ENCODE results near the gene KCNH2. TPM values are rescaled to one million over a fixed set of nuclear protein-coding genes. Genes with fewer than 3 reads are reported as not detected.

The KCNH2 gene
- total RNA-seq, 4 donors from 2014 or later, result 0.70 TPM; not detected in 3

DNA sequence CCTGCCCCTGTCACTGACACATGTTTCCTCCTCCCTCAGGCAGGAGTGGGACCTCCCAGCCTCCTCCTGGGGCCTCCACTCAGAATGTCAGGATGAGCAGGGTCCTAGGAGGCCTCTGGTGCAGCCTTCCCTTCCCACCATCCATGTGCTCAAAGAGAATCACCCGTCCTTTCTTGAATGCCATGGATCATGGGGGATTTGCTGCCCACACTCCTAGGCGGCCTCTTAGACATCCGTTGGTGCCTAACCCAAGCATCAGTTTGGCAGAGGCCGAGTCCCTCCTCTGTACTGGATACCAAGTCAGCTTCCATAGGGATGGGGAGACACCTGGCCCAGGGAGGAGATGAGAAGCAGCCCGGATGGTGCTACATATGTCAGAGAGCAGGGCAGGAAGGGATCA lies 19.7 kb upstream of the KCNH2 start:
- Histone ChIP-seq H3K27ac (no peak overlapping the region), H3K27me3 (peaks cover 4% of the 10 kb centered on the region), H3K36me3 (no peaks in the 10 kb centered on the region), H3K4me3 (no peak overlapping the region), H3K9me3 (no peaks in the 10 kb centered on the region), H3K4me1 (peaks cover 9% of the 10 kb centered on the region)
- TF ChIP-seq, protein P1, sequence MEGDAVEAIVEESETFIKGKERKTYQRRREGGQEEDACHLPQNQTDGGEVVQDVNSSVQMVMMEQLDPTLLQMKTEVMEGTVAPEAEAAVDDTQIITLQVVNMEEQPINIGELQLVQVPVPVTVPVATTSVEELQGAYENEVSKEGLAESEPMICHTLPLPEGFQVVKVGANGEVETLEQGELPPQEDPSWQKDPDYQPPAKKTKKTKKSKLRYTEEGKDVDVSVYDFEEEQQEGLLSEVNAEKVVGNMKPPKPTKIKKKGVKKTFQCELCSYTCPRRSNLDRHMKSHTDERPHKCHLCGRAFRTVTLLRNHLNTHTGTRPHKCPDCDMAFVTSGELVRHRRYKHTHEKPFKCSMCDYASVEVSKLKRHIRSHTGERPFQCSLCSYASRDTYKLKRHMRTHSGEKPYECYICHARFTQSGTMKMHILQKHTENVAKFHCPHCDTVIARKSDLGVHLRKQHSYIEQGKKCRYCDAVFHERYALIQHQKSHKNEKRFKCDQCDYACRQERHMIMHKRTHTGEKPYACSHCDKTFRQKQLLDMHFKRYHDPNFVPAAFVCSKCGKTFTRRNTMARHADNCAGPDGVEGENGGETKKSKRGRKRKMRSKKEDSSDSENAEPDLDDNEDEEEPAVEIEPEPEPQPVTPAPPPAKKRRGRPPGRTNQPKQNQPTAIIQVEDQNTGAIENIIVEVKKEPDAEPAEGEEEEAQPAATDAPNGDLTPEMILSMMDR (IDR thresholded peaks at IDR 0.05), result no peak
- TF ChIP-seq POLR2AphosphoS5 (IDR thresholded peaks at IDR 0.05) (no peak), POLR2A (IDR thresholded peaks at IDR 0.05) (no peak), EP300 (IDR thresholded peaks at IDR 0.05) (no peak)
- WGBS, result 83% methylated on average over 2 of the region's 5 CpGs
- no peak for DNase-seq (ENCODE audit: low spot score in 2 of 2)

DNA sequence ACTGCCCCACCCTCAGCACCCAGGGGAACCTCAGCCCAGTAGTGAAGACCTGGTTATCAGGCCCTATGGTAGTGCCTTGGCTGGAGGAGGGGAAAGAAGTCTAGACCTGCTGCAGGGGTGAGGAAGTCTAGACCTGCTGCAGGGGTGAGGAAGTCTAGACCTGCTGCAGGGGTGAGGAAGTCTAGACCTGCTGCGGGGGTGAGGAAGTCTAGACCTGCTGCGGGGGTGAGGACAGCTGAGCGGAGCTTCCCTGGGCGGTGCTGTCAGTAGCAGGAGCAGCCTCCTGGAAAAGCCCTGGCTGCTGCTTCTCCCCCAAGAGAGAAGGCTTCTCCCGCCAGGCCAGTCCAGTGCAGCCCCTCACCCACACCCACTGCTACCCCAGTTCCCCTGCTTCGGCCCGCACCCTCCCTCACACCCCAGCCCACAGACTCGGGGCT lies 19.0 kb upstream of the KCNH2 start:
- no peak for TF ChIP-seq EP300 (IDR thresholded peaks at IDR 0.05)
- no peak for TF ChIP-seq POLR2A (IDR thresholded peaks at IDR 0.05)
- TF ChIP-seq, protein P1 (IDR thresholded peaks at IDR 0.05), result no peak
- no peak for TF ChIP-seq POLR2AphosphoS5 (IDR thresholded peaks at IDR 0.05)

DNA sequence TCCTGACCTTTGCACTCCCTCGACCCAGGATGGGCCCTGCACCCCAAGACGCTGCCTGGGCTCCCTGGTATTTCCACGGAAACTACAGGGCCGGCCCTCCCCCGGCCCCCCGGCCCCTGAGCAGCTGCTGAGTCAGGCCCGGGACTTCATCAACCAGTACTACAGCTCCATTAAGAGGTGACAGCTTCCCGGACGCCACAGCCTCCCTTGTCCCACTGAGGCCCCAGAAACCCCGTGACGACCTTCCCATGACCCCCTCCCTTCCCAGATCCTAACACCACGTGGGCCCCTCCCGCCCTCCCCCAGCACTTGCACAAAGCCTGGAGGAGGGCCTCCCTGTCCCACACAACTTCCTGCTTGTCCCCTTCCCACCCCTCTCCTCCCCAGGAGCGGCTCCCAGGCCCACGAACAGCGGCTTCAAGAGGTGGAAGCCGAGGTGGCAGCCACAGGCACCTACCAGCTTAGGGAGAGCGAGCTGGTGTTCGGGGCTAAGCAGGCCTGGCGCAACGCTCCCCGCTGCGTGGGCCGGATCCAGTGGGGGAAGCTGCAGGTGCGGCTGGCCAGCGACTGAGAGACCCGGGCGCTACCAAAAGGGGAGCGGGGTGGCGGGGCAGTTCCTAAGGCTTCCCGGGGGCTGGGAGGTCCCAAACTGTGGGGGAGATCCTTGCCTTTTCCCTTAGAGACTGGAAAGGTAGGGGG lies 18.4 kb upstream of the KCNH2 start:
- H3K36me3 ChIP-seq, result no peaks in the 10 kb centered on the region
- peaks cover 4% of the 10 kb centered on the region for H3K27me3 ChIP-seq
- WGBS, result 84% methylated on average over 3 of the region's 31 CpGs
- no peaks in the 10 kb centered on the region for H3K9me3 ChIP-seq
- H3K4me1 ChIP-seq, result peaks cover 9% of the 10 kb centered on the region
- H3K4me3 ChIP-seq, result no peak overlapping the region
- TF ChIP-seq POLR2AphosphoS5 (IDR thresholded peaks at IDR 0.05) (no peak), POLR2A (IDR thresholded peaks at IDR 0.05) (no peak), EP300 (IDR thresholded peaks at IDR 0.05) (no peak)
- TF ChIP-seq, protein P1 (IDR thresholded peaks at IDR 0.05), result no peak
- no peak overlapping the region for H3K27ac ChIP-seq
- DNase-seq (ENCODE audit: low spot score in 2 of 2), result no peak

More for the DNA sequence above, 19.0 kb upstream of the KCNH2 start:
- no peak overlapping the region for H3K4me3 ChIP-seq
- WGBS, result 90% methylated on average over 7 of the region's 8 CpGs
- no peaks in the 10 kb centered on the region for H3K9me3 ChIP-seq
- DNase-seq (ENCODE audit: low spot score in 2 of 2), result no peak
- H3K27ac ChIP-seq, result no peak overlapping the region
- no peaks in the 10 kb centered on the region for H3K36me3 ChIP-seq
- peaks cover 9% of the 10 kb centered on the region for H3K4me1 ChIP-seq
- H3K27me3 ChIP-seq, result peaks cover 4% of the 10 kb centered on the region

DNA sequence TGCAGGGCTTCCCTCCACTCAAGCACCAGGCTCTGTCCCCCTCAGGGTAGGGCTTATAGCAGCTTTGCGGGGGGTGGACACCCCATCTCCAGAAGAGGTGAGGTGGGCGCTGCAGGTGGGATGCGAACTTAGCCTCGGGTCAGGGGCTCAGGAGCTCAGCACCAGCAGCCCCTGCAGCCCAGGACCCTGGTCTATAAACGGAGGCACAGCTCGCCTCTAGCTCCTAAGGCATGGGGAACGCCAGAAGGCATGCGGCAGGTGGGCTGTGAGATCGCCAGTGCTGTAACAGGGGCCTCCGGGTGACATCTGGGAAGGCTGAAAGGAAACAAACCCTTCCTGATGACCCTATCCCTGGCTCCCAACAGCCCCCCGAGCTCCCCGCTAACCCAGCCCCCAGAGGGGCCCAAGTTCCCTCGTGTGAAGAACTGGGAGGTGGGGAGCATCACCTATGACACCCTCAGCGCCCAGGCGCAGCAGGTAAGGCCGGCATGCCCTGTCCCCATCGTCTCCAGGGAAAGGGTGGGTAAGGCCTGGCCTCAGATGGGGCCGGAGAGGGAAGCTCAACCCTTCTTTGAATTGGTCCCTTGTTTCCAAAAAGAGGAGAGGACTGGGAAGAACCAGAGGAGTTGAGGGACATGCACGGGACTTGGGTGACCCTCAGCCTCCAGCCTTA lies 16.9 kb upstream of the KCNH2 start:
- H3K9me3 ChIP-seq, result no peaks in the 10 kb centered on the region
- H3K4me1 ChIP-seq, result peaks cover 9% of the 10 kb centered on the region
- DNase-seq (ENCODE audit: low spot score in 2 of 2), result no peak
- H3K36me3 ChIP-seq, result no peaks in the 10 kb centered on the region
- peaks cover 4% of the 10 kb centered on the region for H3K27me3 ChIP-seq
- WGBS, result 51% methylated on average over 6 of the region's 19 CpGs
- H3K27ac ChIP-seq, result no peak overlapping the region
- H3K4me3 ChIP-seq, result peak overlapping the region; percentile 17
- TF ChIP-seq POLR2AphosphoS5 (IDR thresholded peaks at IDR 0.05) (no peak), POLR2A (IDR thresholded peaks at IDR 0.05) (no peak), EP300 (IDR thresholded peaks at IDR 0.05) (no peak)
- TF ChIP-seq, protein P1 (IDR thresholded peaks at IDR 0.05), result no peak

- H3K27ac ChIP-seq, result no peak overlapping the region
- TF ChIP-seq, protein P1 (IDR thresholded peaks at IDR 0.05), result no peak
- TF ChIP-seq POLR2AphosphoS5 (IDR thresholded peaks at IDR 0.05) (no peak), EP300 (IDR thresholded peaks at IDR 0.05) (no peak), POLR2A (IDR thresholded peaks at IDR 0.05) (no peak)
- H3K36me3 ChIP-seq, result no peaks in the 10 kb centered on the region
- 59% methylated on average over 9 of the region's 15 CpGs for WGBS
- no peaks in the 10 kb centered on the region for H3K9me3 ChIP-seq
- peak overlapping the region; percentile 17 for H3K4me3 ChIP-seq
- H3K27me3 ChIP-seq, result peaks cover 4% of the 10 kb centered on the region
- no peak for DNase-seq (ENCODE audit: low spot score in 2 of 2)
- peaks cover 9% of the 10 kb centered on the region for H3K4me1 ChIP-seq
Observed at GRCh38 chr7:150994141-150994837, 16.2 kb upstream of the KCNH2 start.

Data from suprapubic skin (tissue), 4 donors.